ENCODE measurements around the gene TBX2.
"Not testable (repeated sequence)": the region's sequence is repeated elsewhere in the genome, so short reads cannot be mapped to it uniquely, and the experiment has no call there.

TBX2 gene

GRCh38 chr17:61415374-61416210, 15.9 kb downstream of the TBX2 start:
- DNase-seq = no peak

GRCh38 chr17:61416211-61416539, 16.5 kb downstream of the TBX2 start:
- DNase-seq = no peak

- peak in 3 of 4 experiments; percentile 31 to 42 (median 31) for DNase-seq
Observed at GRCh38 chr17:61416540-61417363, 17.1 kb downstream of the TBX2 start.

GRCh38 chr17:61418449-61418848, 18.8 kb downstream of the TBX2 start:
- DNase-seq = no peak

- DNase-seq = no peak
Observed at GRCh38 chr17:61419496-61420046, 19.9 kb downstream of the TBX2 start.

- DNase-seq = no peak
Observed at GRCh38 chr17:61420052-61420451, 20.4 kb downstream of the TBX2 start.

- no peak for DNase-seq
Observed at GRCh38 chr17:61420745-61421398, 21.2 kb downstream of the TBX2 start.

GRCh38 chr17:61421460-61421859, 21.8 kb downstream of the TBX2 start:
- no peak for DNase-seq

GRCh38 chr17:61422116-61422799, 22.6 kb downstream of the TBX2 start:
- no peak for DNase-seq

- DNase-seq = no peak
Observed at GRCh38 chr17:61422869-61423268, 23.2 kb downstream of the TBX2 start.

GRCh38 chr17:61423967-61424649, 24.5 kb downstream of the TBX2 start:
- DNase-seq = no peak

GRCh38 chr17:61425682-61426481, 26.2 kb downstream of the TBX2 start:
- DNase-seq = no peak

GRCh38 chr17:61426482-61427304, 27.1 kb downstream of the TBX2 start:
- DNase-seq = no peak

GRCh38 chr17:61427567-61427966, 27.9 kb downstream of the TBX2 start:
- no peak for DNase-seq

- DNase-seq = no peak
Observed at GRCh38 chr17:61429274-61429673, 29.6 kb downstream of the TBX2 start.

- DNase-seq = not testable (repeated sequence)
Observed at GRCh38 chr17:61429831-61430230, 30.2 kb downstream of the TBX2 start.

- no peak for DNase-seq
Observed at GRCh38 chr17:61431594-61432311, 32.1 kb downstream of the TBX2 start.

- no peak for DNase-seq
Observed at GRCh38 chr17:61436273-61436672, 36.6 kb downstream of the TBX2 start.

- no peak for DNase-seq
Observed at GRCh38 chr17:61436995-61437704, 37.5 kb downstream of the TBX2 start.

Measured in activated CD4-positive, CD25-positive, alpha-beta regulatory T cell (primary cell).